Measurements from ENCODE around the gene NAA11. TPM values are rescaled to one million over a fixed set of nuclear protein-coding genes. Genes with fewer than 3 reads are reported as not detected.

NAA11 gene
- total RNA-seq, 1 donor from 2014 or later, result not detected

GRCh38 chr4:79272761-79273160 is 53.1 kb downstream of the NAA11 start:
- no peaks in the 10 kb centered on the region for H3K9me3 Mint-ChIP-seq (ENCODE audit: low read depth)
- H3K4me1 Mint-ChIP-seq (ENCODE audit: low read depth), result no peaks in the 10 kb centered on the region
- H3K27ac Mint-ChIP-seq, result no peak overlapping the region
- DNase-seq (ENCODE audit: low spot score, unreplicated experiment), result no peak
- no peak overlapping the region for H3K4me3 Mint-ChIP-seq (ENCODE audit: low read depth)
- no peaks in the 10 kb centered on the region for H3K36me3 Mint-ChIP-seq (ENCODE audit: insufficient read depth)
- no peak for TF ChIP-seq CTCF (IDR thresholded peaks at IDR 0.05; ENCODE audit: unreplicated experiment)
- no peaks in the 10 kb centered on the region for H3K27me3 Mint-ChIP-seq

GRCh38 chr4:79272126-79272525 is 53.7 kb downstream of the NAA11 start:
- TF ChIP-seq CTCF (IDR thresholded peaks at IDR 0.05; ENCODE audit: unreplicated experiment), result no peak
- no peaks in the 10 kb centered on the region for H3K9me3 Mint-ChIP-seq (ENCODE audit: low read depth)
- H3K27me3 Mint-ChIP-seq, result no peaks in the 10 kb centered on the region
- H3K4me3 Mint-ChIP-seq (ENCODE audit: low read depth), result no peak overlapping the region
- no peaks in the 10 kb centered on the region for H3K4me1 Mint-ChIP-seq (ENCODE audit: low read depth)
- no peak overlapping the region for H3K27ac Mint-ChIP-seq
- H3K36me3 Mint-ChIP-seq (ENCODE audit: insufficient read depth), result no peaks in the 10 kb centered on the region
- DNase-seq (ENCODE audit: low spot score, unreplicated experiment), result no peak

- Mint-ChIP-seq H3K27me3 (no peaks in the 10 kb centered on the region), H3K27ac (no peak overlapping the region), H3K36me3 (ENCODE audit: insufficient read depth) (no peaks in the 10 kb centered on the region), H3K9me3 (ENCODE audit: low read depth) (no peaks in the 10 kb centered on the region), H3K4me3 (ENCODE audit: low read depth) (no peak overlapping the region), H3K4me1 (ENCODE audit: low read depth) (no peaks in the 10 kb centered on the region)
- TF ChIP-seq CTCF (IDR thresholded peaks at IDR 0.05; ENCODE audit: unreplicated experiment), result no peak
- no peak for DNase-seq (ENCODE audit: low spot score, unreplicated experiment)
Measured at GRCh38 chr4:79267671-79268070, 58.2 kb downstream of the NAA11 start.

Other genes starting within 250 kb of the NAA11 start
- not detected in 2 replicates for gene GK2, start 82.2 kb upstream of the NAA11 start, total RNA-seq

All from progenitor cell of endocrine pancreas (in vitro differentiated cells).